Left forelimb (tissue), 1 donor: ENCODE data around the gene UBC.
A peak's percentile ranks its signal among the peaks of the same experiment; 100 is the strongest.
"Not testable (repeated sequence)": the region's sequence is repeated elsewhere in the genome, so short reads cannot be mapped to it uniquely, and the experiment has no call there.

Source experiments
- DNase-seq: peaks from one replicate; pipeline ENCODE4 v3.0.0-alpha.2; 2018; ENCODE audit warnings: low spot score

The UBC gene

DNA sequence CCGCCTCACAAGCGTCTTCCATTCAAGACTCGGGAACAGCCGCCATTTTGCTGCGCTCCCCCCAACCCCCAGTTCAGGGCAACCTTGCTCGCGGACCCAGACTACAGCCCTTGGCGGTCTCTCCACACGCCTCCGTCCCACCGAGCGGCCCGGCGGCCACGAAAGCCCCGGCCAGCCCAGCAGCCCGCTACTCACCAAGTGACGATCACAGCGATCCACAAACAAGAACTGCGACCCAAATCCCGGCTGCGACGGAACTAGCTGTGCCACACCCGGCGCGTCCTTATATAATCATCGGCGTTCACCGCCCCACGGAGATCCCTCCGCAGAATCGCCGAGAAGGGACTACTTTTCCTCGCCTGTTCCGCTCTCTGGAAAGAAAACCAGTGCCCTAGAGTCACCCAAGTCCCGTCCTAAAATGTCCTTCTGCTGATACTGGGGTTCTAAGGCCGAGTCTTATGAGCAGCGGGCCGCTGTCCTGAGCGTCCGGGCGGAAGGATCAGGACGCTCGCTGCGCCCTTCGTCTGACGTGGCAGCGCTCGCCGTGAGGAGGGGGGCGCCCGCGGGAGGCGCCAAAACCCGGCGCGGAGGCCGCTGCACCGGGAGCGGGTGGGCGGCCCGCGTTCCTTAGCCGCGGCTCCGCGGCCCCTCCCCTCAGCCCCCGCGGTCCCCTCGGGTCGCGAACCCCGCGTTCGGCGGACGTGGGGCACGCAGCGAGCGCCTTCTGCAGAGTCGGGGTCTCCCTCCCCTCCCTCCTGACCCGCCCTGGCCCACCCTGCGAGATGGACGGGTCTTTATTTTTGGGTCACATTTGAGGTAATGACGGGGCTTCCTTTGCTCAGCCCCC is at the start of gene UBC:
UBC (minus strand) TSS at position 259 of the 847 bp plus-strand sequence. CDS start 879 bp downstream, outside the sequence.
- DNase-seq: peak; percentile 96

DNA sequence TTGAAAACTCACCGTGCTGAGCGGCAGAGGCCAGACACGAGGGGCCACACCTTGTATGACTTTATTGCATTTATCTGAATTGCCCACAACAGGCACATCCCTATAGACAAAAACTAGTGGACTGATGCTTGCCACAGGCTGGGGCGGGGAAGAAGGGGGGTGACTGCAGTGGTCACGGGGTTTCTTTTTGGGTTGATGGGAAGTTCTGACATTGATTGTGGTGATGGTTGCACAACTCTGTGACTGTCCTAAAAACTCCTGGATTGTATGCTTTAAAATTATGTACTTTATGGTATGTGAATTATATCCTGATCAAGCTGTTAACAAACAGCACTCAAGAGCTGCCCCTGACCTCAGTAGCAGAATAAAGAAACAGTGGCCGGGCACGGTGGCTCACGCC is 48.8 kb upstream of the UBC start:
- DNase-seq: no peak

DNA sequence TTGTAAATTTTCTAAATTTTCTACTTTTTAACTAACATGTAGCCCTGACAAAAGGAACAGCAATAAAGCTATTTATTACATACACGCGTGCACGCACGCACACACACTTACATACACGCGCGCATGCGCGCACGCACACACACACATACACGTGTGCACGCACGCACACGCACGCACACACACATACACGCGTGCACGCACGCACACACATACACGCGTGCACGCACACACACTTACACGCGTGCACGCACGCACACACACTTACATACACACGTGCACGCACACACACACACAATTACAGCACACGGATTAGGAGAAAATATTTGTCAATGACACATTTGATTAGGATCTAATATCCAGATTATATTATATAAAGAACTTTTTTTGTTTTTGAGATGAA is 46.6 kb upstream of the UBC start:
- no peak for DNase-seq

GRCh38 chr12:124956571-124956970 is 42.1 kb upstream of the UBC start:
- DNase-seq: no peak

DNA sequence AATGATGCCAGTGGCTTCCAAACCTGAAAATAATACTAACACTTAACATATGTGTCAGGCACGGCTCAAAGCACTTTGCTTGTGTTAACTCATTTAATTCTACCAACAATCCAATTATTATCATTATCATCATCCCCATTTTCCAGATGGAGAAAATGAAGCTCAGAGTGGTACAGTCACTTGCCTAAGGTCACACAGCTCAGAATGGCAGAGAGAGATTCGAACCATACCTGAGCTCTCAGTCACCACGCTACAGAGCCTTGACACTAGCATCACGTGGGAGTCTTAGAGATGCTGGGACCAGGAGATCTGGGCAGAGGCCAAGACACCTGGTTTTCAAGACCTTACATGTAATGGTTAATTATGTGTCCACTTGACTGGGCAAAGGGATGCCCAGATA is 40.3 kb upstream of the UBC start:
- no peak for DNase-seq

- DNase-seq: no peak
Observed at GRCh38 chr12:124953689-124954405, 39.4 kb upstream of the UBC start.

- no peak for DNase-seq
Observed at GRCh38 chr12:124952801-124953200, 38.4 kb upstream of the UBC start.

GRCh38 chr12:124952295-124952694 is 37.8 kb upstream of the UBC start:
- no peak for DNase-seq

DNA sequence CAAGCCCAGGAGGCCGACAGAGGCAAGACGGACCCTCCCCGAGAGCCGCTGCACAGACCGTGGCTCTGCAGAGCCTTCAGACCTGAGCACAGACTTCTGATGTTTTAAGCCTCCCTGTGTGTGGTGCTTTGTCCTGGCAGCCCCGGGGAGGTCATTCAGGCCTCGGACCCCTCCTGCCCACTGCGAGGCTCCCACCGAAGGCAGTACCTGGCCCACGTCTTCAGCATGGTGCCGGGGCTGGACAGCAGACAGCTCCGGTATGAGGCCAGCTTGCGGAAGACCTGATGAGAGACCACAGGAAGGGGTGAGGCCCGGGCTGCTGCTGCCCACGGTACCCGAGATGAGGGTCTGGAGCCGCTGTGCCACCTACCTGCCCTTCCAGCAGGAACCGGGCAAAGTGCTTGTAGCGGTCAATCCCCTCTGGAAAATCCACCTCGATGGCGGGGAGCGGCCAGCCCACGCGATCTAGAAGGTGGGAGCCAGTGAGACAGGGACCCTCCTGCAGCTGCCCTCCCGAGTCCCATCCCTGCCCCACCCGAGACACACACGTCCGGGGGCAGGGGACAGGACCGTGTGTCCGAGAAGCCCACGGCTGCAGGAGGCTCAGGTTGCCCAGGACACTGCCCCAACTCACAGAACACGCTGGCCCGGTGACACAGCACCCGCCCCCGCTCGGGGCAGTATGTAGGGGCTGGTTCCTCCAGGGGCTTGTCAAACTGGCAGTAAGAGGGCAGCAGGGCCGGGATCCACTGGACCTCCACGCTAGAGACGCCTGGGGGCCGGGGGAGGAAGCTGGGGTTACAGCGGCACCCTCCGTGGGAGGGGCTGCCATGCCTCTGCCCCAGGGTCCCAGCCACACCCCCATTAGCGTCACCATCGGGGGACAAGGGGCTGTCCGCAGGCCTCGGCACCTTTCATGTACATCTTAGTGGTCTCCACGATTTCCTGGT is 35.6 kb upstream of the UBC start:
- no peak for DNase-seq

DNA sequence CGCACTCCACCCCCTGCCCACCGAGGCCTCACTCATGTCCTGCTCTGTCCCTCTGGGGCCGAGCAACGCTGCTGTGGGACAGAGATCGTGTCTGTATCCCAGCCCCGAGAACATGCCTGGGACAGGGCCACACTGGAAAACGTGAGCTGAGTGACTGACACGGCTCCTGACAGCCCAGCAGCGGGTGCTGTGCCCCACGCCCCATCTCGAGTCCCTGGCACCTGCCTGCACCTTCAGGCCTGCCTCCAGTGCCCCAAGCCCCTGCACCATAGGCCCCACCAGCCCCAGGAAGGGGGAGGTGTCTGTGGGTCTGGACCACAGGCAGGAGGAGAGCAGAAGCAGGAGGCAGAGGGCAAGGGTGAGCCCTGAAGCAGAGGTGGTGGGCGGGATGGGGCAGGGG is 34.6 kb upstream of the UBC start:
- no peak for DNase-seq

- no peak for DNase-seq
Observed at GRCh38 chr12:124947561-124948398, 33.3 kb upstream of the UBC start.

DNA sequence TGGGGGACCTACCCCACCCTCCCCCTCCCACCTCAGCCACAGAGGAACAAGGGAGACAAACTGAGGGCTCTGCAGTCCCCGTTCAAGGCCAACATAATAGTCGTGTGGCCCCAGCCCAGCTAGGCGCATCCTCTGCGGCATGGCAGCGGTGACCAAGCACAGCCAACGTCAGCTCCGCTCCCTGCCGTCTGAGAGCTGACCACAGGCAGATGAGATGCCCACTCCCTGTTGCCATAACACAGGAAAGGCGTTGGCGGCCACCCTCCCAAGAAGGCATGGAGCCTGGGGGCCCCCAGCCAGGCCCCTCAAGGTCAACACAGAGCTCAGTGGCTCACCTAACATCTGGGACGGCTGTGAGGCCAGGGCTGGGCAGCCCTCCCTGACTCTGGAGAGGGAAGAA is 32.6 kb upstream of the UBC start:
- DNase-seq: no peak

DNA sequence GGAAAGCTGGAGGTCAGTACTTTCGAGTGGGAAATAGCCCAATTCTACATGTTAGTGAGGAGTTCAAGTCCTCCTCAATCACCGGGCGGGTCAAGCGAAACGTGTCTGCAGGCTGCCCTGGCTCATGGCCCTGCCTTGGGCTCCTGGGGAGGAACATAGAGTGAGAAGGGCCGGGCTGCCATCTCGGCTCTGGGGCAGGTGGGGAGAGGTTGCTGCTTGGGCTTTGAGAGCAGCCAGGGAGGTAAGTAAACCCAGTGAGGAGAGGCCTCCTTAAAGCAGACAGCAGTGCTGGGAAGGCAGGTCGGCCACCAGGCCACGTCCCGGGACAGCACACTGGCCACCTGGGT is 32.0 kb upstream of the UBC start:
- DNase-seq: no peak

GRCh38 chr12:124941170-124941527 is 26.7 kb upstream of the UBC start:
- DNase-seq: no peak

DNA sequence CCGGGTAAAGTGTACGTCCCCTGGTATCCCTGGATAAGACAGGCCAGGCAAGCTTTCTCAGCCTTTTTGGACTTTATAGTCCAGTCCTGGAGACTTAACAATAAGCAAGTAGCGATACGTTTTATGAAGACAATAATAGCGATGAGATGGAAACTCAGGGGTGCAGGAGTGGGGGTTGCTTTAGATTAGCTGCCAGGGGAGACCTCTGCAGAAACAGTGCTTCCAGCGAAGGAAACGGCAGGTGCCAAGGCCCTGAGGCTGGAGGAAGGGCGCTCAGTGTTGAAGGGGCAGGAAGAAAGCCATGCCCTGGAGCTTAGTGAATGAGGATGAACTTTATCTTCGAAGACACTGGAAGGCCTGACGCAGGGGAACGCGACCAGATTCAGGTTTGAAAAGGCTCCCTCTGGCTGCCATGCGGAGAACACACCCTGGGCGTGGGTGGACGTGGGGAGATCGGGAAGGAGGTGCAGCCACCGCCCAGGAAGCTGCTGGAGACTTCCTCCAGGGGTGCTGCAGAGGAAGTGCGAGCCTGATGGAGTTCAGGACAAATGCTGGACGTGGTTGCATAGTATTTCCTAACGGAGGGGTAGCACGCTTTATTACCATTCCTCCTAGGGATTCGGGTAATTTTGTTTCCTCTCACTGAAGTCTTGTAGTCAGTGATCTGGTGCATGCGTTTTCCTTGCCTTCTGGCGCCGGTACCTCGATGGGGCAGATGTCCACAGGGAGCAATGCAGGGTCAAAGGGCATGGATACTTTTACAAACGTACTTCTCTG is 26.1 kb upstream of the UBC start:
- DNase-seq: peak; percentile 86

GRCh38 chr12:124940143-124940392 is 25.6 kb upstream of the UBC start:
- DNase-seq: no peak

- peak; percentile 97 for DNase-seq
Observed at GRCh38 chr12:124939421-124940142, 25.1 kb upstream of the UBC start.

- DNase-seq: peak; percentile 74
Observed at GRCh38 chr12:124939079-124939420, 24.6 kb upstream of the UBC start.

- no peak for DNase-seq
Observed at GRCh38 chr12:124938587-124938986, 24.1 kb upstream of the UBC start.

DNA sequence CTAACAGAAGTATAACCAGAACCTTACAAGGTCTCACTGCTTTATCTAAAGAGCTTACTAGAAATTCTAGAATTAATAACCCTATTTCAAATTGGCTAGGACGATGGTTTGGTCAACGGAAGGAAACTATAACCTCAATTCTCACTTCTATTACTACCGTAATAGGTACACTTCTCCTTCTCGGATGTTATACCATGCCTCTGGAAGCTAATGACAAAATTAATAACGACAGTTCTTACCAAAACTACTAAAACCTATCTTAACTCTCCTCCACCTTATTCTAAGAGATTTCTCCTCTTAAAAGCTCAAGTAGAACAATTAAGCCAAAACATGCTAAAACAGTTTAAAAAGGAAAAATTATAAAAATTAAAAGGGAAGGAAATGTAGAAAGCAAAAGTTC is 23.7 kb upstream of the UBC start:
- no peak for DNase-seq

DNA sequence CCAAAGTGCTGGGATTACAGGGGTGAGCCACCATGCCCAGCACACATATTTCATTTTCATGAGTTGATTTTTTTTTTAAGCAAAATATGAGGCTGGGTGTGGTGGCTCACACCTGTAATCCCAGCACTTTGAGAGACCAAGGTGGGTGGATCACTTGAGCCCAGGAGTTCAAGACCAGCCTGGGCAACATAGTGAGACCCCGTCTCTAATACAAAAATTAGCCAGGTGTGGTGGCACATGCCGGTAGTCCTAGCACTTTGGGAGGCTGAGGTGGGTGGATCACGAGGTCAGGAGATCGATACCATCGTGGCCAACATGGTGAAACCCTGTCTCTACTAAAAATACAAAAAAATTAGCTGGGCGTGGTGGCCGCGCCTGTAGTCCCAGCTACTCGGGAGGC is 17.1 kb upstream of the UBC start:
- DNase-seq: not testable (repeated sequence)
